ENCODE results near the gene SH3BGRL3. TPM values are rescaled to one million over a fixed set of nuclear protein-coding genes. Genes with fewer than 3 reads are reported as not detected.

SH3BGRL3 gene
- total RNA-seq, 1 experiment from 2014 or later = 193 TPM

GRCh38 chr1:26283279-26283853 is 3.5 kb downstream of the SH3BGRL3 start:
- no TSS peak for BruUV-seq (replicated peaks)
- Histone ChIP-seq H3K27ac (ENCODE audit: low read length) (no peak overlapping the region), H3K36me3 (ENCODE audit: control insufficient read depth, insufficient read depth, low read length) (peaks cover 2% of the 10 kb centered on the region; the same call in 1 of the 2 replicates), H3K4me3 (ENCODE audit: low read depth in 2 of 2, low read length in 2 of 2) (no peak overlapping the region), H3K27me3 (ENCODE audit: control insufficient read depth, insufficient read depth, low read length) (no peaks in the 10 kb centered on the region), H3K4me1 (ENCODE audit: control insufficient read depth, insufficient read depth, low read length) (peaks cover 35% of the 10 kb centered on the region), H3K9me3 (ENCODE audit: control insufficient read depth, insufficient read depth, low read depth, low read length) (no peaks in the 10 kb centered on the region)
- ChIA-PET POLR2A (no interaction called here), CTCF (interaction anchor here (0.6 kb wide), 1 partner anchor 286 kb away, joined by 3 read pairs; the partner anchor contains the start of gene PAFAH2)
- TF ChIP-seq SIN3A (IDR thresholded peaks at IDR 0.05; ENCODE audit: borderline replicate concordance, insufficient read depth, low read depth, low read length) (no peak), POLR2AphosphoS5 (IDR thresholded peaks at IDR 0.05; ENCODE audit: low read depth, low read length) (no peak), REST (IDR thresholded peaks at IDR 0.05; ENCODE audit: insufficient read depth in 1 of 2, low read depth in 2 of 2, low read length in 1 of 2) (no peak), TCF7L2 (IDR thresholded peaks at IDR 0.05; ENCODE audit: low read depth, low read length) (no peak)
- TF ChIP-seq, protein P1, sequence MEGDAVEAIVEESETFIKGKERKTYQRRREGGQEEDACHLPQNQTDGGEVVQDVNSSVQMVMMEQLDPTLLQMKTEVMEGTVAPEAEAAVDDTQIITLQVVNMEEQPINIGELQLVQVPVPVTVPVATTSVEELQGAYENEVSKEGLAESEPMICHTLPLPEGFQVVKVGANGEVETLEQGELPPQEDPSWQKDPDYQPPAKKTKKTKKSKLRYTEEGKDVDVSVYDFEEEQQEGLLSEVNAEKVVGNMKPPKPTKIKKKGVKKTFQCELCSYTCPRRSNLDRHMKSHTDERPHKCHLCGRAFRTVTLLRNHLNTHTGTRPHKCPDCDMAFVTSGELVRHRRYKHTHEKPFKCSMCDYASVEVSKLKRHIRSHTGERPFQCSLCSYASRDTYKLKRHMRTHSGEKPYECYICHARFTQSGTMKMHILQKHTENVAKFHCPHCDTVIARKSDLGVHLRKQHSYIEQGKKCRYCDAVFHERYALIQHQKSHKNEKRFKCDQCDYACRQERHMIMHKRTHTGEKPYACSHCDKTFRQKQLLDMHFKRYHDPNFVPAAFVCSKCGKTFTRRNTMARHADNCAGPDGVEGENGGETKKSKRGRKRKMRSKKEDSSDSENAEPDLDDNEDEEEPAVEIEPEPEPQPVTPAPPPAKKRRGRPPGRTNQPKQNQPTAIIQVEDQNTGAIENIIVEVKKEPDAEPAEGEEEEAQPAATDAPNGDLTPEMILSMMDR (IDR thresholded peaks at IDR 0.05) = no peak
- DNase-seq (ENCODE audit: low read depth, low spot score) (no peak), ATAC-seq (no peak)
- intact Hi-C loops (cut with micrococcal nuclease; ENCODE audit: unreplicated experiment) (no loop called here), in situ Hi-C loops (cut with HindIII; ENCODE audit: low pct_unique_long_range_greater_than_20kb, low sequenced_read_pairs) (no loop called here)

- ChIA-PET CTCF (interaction anchor here (0.6 to 2.3 kb wide), 4 partner anchors 38 to 133 kb away, joined by 8 to 17 read pairs (median 11); no protein-coding TSS in a partner anchor), POLR2A (no interaction called here)
- Histone ChIP-seq H3K4me1 (ENCODE audit: control insufficient read depth, insufficient read depth, low read length) (peaks cover 29% of the 10 kb centered on the region), H3K36me3 (ENCODE audit: control insufficient read depth, insufficient read depth, low read length) (peaks cover 2% of the 10 kb centered on the region; the same call in 1 of the 2 replicates), H3K27me3 (ENCODE audit: control insufficient read depth, insufficient read depth, low read length) (no peaks in the 10 kb centered on the region), H3K4me3 (ENCODE audit: low read depth in 2 of 2, low read length in 2 of 2) (no peak overlapping the region), H3K9me3 (ENCODE audit: control insufficient read depth, insufficient read depth, low read depth, low read length) (no peaks in the 10 kb centered on the region), H3K27ac (ENCODE audit: low read length) (peak overlapping the region; percentile 59; the same call in 1 of the 2 replicates)
- no peak for DNase-seq (ENCODE audit: low read depth, low spot score)
- no peak for ATAC-seq
- intact Hi-C loops (cut with micrococcal nuclease; ENCODE audit: unreplicated experiment) = loop anchor here (2.0 kb wide), 1 partner anchor 37 kb away; no protein-coding TSS in a partner anchor
- in situ Hi-C loops (cut with HindIII; ENCODE audit: low pct_unique_long_range_greater_than_20kb, low sequenced_read_pairs) = no loop called here
- BruUV-seq (replicated peaks) = no TSS peak
- TF ChIP-seq TCF7L2 (IDR thresholded peaks at IDR 0.05; ENCODE audit: low read depth, low read length) (no peak), SIN3A (IDR thresholded peaks at IDR 0.05; ENCODE audit: borderline replicate concordance, insufficient read depth, low read depth, low read length) (no peak), REST (IDR thresholded peaks at IDR 0.05; ENCODE audit: insufficient read depth in 1 of 2, low read depth in 2 of 2, low read length in 1 of 2) (no peak), POLR2AphosphoS5 (IDR thresholded peaks at IDR 0.05; ENCODE audit: low read depth, low read length) (no peak)
- TF ChIP-seq, protein P1 (IDR thresholded peaks at IDR 0.05) = no peak
These were observed 4.1 kb downstream of the SH3BGRL3 start for GRCh38 chr1:26283871-26284596.
